IMR-90 (cell line): Measurements from ENCODE around the gene OR7G2. TPM values are rescaled to one million over a fixed set of nuclear protein-coding genes. Genes with fewer than 3 reads are reported as not detected.

Experiments
- ATAC-seq: fragments of 200-7000 bp; cut with Tn5 transposase; 2 replicates; pipeline ENCODE4 v1.9.1; 2020; ENCODE audit warnings: low read depth, mild to moderate bottlenecking, moderate library complexity
- BruUV-seq: library from RNA; stranded (reverse); fragments of 400-500 nt; replicated peaks from 2 replicates; lab custom pipeline; 2021; lab: Mats Ljungman, UMichigan
- CTCF ChIA-PET: fragments of 300-600 bp; formaldehyde crosslinking; extraction: SDS; loops from one replicate; lab custom pipeline; 2021; ENCODE audit warnings: antibody characterized with exemption; lab: Yijun Ruan, JAX
- POLR2A ChIA-PET: fragments of 300-600 bp; sonication (Branson Sonifier 250); formaldehyde crosslinking; loops from one replicate; lab custom pipeline; 2022; ENCODE audit warnings: antibody characterized with exemption; ENCODE audit not compliant: unreplicated experiment; lab: Charles Lee
- DNase-seq: peaks from one replicate; pipeline ENCODE4 v3.0.0; 2013
- H2AFZ ChIP-seq: replicated peaks from 2 replicates; pipeline ENCODE3; 2013; ENCODE audit warnings: low read length, mild to moderate bottlenecking; ENCODE audit not compliant: poor library complexity
- H2AK5ac ChIP-seq: 2 replicates; pipeline ENCODE4 v1.6.1; 2013; ENCODE audit warnings: low read depth, low read length, inconsistent platforms
- H2AK9ac ChIP-seq: replicated peaks from 2 replicates; pipeline ENCODE3; 2013; ENCODE audit warnings: mild to moderate bottlenecking, low read depth, low read length, moderate library complexity; ENCODE audit not compliant: poor library complexity
- H2BK120ac ChIP-seq: 2 replicates; pipeline ENCODE4 v1.6.1; 2013; ENCODE audit warnings: low read depth, low read length, inconsistent platforms
- H2BK15ac ChIP-seq: 3 replicates; pipeline ENCODE4 v1.6.1; 2013; ENCODE audit warnings: low read depth, low read length, inconsistent platforms
- H2BK20ac ChIP-seq: 2 replicates; pipeline ENCODE4 v1.6.1; 2013; ENCODE audit warnings: low read depth, mild to moderate bottlenecking, inconsistent platforms, low read length, moderate library complexity
- H2BK5ac ChIP-seq: 2 replicates; pipeline ENCODE4 v1.6.1; 2013; ENCODE audit warnings: mild to moderate bottlenecking, low read depth, low read length, inconsistent platforms; ENCODE audit not compliant: poor library complexity, severe bottlenecking
- H3K14ac ChIP-seq: replicated peaks from 2 replicates; pipeline ENCODE4 v1.6.1; 2013; ENCODE audit warnings: low read depth, low read length, inconsistent platforms
- H3K18ac ChIP-seq: 2 replicates; pipeline ENCODE4 v1.6.1; 2013; ENCODE audit warnings: low read depth, low read length, control low read depth
- H3K23ac ChIP-seq: 2 replicates; pipeline ENCODE4 v1.6.1; 2013; ENCODE audit warnings: low read depth, low read length, inconsistent platforms
- H3K27ac ChIP-seq: 2 replicates; pipeline ENCODE4 v1.5.1; 2013; ENCODE audit warnings: mild to moderate bottlenecking, control low read depth, low read length; ENCODE audit not compliant: insufficient read depth
- H3K27me3 ChIP-seq: 2 replicates; pipeline ENCODE4 v1.6.1; 2013; ENCODE audit warnings: low read length; ENCODE audit not compliant: control insufficient read depth, insufficient read depth
- H3K36me3 ChIP-seq: 2 replicates; pipeline ENCODE4 v1.6.1; 2013; ENCODE audit warnings: low read length, mixed read lengths; ENCODE audit not compliant: control insufficient read depth, insufficient read depth
- H3K4ac ChIP-seq: 2 replicates; pipeline ENCODE4 v1.6.1; 2013; ENCODE audit warnings: low read depth, low read length, inconsistent platforms
- H3K4me1 ChIP-seq: 2 replicates; pipeline ENCODE4 v1.6.1; 2013; ENCODE audit warnings: low read length, mixed read lengths; ENCODE audit not compliant: control insufficient read depth, insufficient read depth
- H3K4me2 ChIP-seq: 2 replicates; pipeline ENCODE4 v1.6.1; 2013; ENCODE audit warnings: low read depth, mild to moderate bottlenecking, control low read depth, low read length, moderate library complexity
- H3K4me3 ChIP-seq: 2 replicates; pipeline ENCODE4 v1.5.1; 2013; ENCODE audit warnings: low read depth, mild to moderate bottlenecking, control low read depth, low read length, moderate library complexity; ENCODE audit not compliant: insufficient read depth
- H3K56ac ChIP-seq: 2 replicates; pipeline ENCODE4 v1.6.1; 2013; ENCODE audit warnings: low read length, inconsistent platforms; ENCODE audit not compliant: insufficient read depth; ENCODE audit errors: extremely low read depth
- H3K79me1 ChIP-seq, 2 experiments: 2 replicates each; pipeline ENCODE4 v1.6.1; 2013; ENCODE audit warnings: low read length in 2 of 2, inconsistent platforms in 1 of 2, low read depth in 1 of 2
- H3K9ac ChIP-seq: 2 replicates; pipeline ENCODE4 v1.6.1; 2013; ENCODE audit warnings: low read depth, low read length, control low read depth
- H3K9me1 ChIP-seq: 2 replicates; pipeline ENCODE4 v1.6.1; 2013; ENCODE audit warnings: low read length, inconsistent platforms; ENCODE audit not compliant: insufficient read depth
- H3K9me3 ChIP-seq: 2 replicates; pipeline ENCODE4 v1.6.1; 2013; ENCODE audit warnings: low read length; ENCODE audit not compliant: control insufficient read depth, insufficient read depth
- H4K20me1 ChIP-seq: 2 replicates; pipeline ENCODE4 v1.6.1; 2013; ENCODE audit warnings: low read length, inconsistent platforms; ENCODE audit not compliant: insufficient read depth
- H4K5ac ChIP-seq: 2 replicates; pipeline ENCODE4 v1.6.1; 2013; ENCODE audit warnings: mild to moderate bottlenecking, low read depth, low read length, control low read depth
- H4K8ac ChIP-seq, 2 experiments: 2 replicates each; pipeline ENCODE4 v1.6.1; 2013; ENCODE audit warnings: low read depth in 2 of 2, low read length in 2 of 2, control low read depth in 1 of 2, inconsistent platforms in 1 of 2
- H4K91ac ChIP-seq: 2 replicates; pipeline ENCODE4 v1.6.1; 2013; ENCODE audit warnings: low read depth, low read length, inconsistent platforms; ENCODE audit not compliant: insufficient read depth
- BHLHE40 ChIP-seq: fragments of 150-350 bp; IDR thresholded peaks from 2 replicates; pipeline ENCODE4 v1.6.1; 2016; ENCODE audit warnings: mild to moderate bottlenecking, low read depth, low read length
- CEBPB ChIP-seq: IDR thresholded peaks from 2 replicates; pipeline ENCODE4 v1.6.1; 2012; ENCODE audit warnings: low read depth, low read length, improper control_type of control experiment
- CHD1 ChIP-seq: IDR thresholded peaks from 2 replicates; pipeline ENCODE4 v1.6.1; 2012; ENCODE audit warnings: low read depth, low read length, improper control_type of control experiment
- CTCF ChIP-seq: conservative IDR thresholded peaks from 2 replicates; pipeline ENCODE4 v1.5.1; 2012; ENCODE audit warnings: mild to moderate bottlenecking, low read depth, low read length, improper control_type of control experiment
- ELK1 ChIP-seq: fragments of 150-350 bp; IDR thresholded peaks from 2 replicates; pipeline ENCODE4 v1.6.1; 2016; ENCODE audit warnings: low read depth, mild to moderate bottlenecking, low read length, moderate library complexity, borderline replicate concordance
- FOS ChIP-seq: fragments of 150-350 bp; IDR thresholded peaks from 2 replicates; pipeline ENCODE4 v1.6.1; 2016; ENCODE audit warnings: low read depth, low read length
- NFE2L2 ChIP-seq: fragments of 150-350 bp; IDR thresholded peaks from 2 replicates; pipeline ENCODE4 v1.6.1; 2016; ENCODE audit warnings: low read depth, mild to moderate bottlenecking, low read length
- RAD21 ChIP-seq: IDR thresholded peaks from 2 replicates; pipeline ENCODE4 v1.6.1; 2012; ENCODE audit warnings: low read length, improper control_type of control experiment
- RCOR1 ChIP-seq: IDR thresholded peaks from 2 replicates; pipeline ENCODE4 v1.6.1; 2012; ENCODE audit warnings: mild to moderate bottlenecking, low read length, improper control_type of control experiment; ENCODE audit not compliant: insufficient replicate concordance
- SMC3 ChIP-seq: fragments of 150-350 bp; IDR thresholded peaks from 2 replicates; pipeline ENCODE4 v1.6.1; 2016; ENCODE audit warnings: low read depth, mild to moderate bottlenecking, antibody characterized with exemption, low read length, moderate library complexity
- WGBS, 2 experiments: methylation state at CpG; one replicate each; pipeline versions ENCODE4 v1.1.5 to v1.1.7; 2013; ENCODE audit warnings: missing lambda C conversion rate in 2 of 2; ENCODE audit not compliant: insufficient read length in 1 of 2; ENCODE audit errors: extremely low coverage in 2 of 2; 5-methylcytosine and 5-hydroxymethylcytosine counted together
- dilution Hi-C: fragments of 300-500 bp; cut with HindIII; formaldehyde crosslinking; loops from one replicate; pipeline ENCODE4 v1.14.3; 2018; ENCODE audit warnings: low sequenced_read_pairs; ENCODE audit not compliant: unreplicated experiment
- in situ Hi-C: fragments of 300-500 bp; cut with MboI; formaldehyde crosslinking; loops from 3 replicates; pipeline ENCODE4 v1.14.3; 2019; ENCODE audit warnings: low sequenced_read_pairs, inconsistent platforms, mixed read lengths
- intact Hi-C: fragments of 100-400 bp; cut with micrococcal nuclease; formaldehyde crosslinking; loops from 2 replicates; pipeline ENCODE4 v1.10.0; 2022
- polyA plus RNA-seq, 3 experiments: library from polyadenylated mRNA; depleted of rRNA; stranded (reverse); fragments of >200 nt; gene quantifications; 2 replicates each; pipeline ENCODE4 v1.2.3, GENCODE V29; 2012; ENCODE audit warnings: low replicate concordance in 1 of 3
- total RNA-seq: library from RNA; depleted of rRNA; stranded (reverse); fragments of >200 nt; gene quantifications from 2 replicates; pipeline ENCODE4 v1.2.3, GENCODE V29; 2012

The OR7G2 gene
- total and polyA plus RNA-seq, 2 of the 4 experiments (the other 2 are of a cell fraction): not detected

- no peak overlapping the region for H3K23ac ChIP-seq
- H3K4me3 ChIP-seq: no peak overlapping the region
- no peaks in the 10 kb centered on the region for H3K36me3 ChIP-seq
- H4K5ac ChIP-seq: no peak overlapping the region
- no peak overlapping the region for H2AFZ ChIP-seq
- H3K9me1 ChIP-seq: no peaks in the 10 kb centered on the region
- no peak overlapping the region for H3K27ac ChIP-seq
- H2AK9ac ChIP-seq: no peak overlapping the region
- BruUV-seq: no TSS peak
- no peak overlapping the region for H2BK15ac ChIP-seq
- H4K91ac ChIP-seq: no peak overlapping the region
- H3K27me3 ChIP-seq: no peaks in the 10 kb centered on the region
- no peak for DNase-seq
- dilution Hi-C loops: no loop called here
- no peak for ATAC-seq
- no peak overlapping the region for H3K14ac ChIP-seq
- in situ Hi-C loops: no loop called here
- H3K9me3 ChIP-seq: peaks cover 22% of the 10 kb centered on the region
- no peaks in the 10 kb centered on the region for H3K4me1 ChIP-seq
- H3K4ac ChIP-seq: no peak overlapping the region
- H2BK20ac ChIP-seq: no peak overlapping the region
- H3K18ac ChIP-seq: no peak overlapping the region
- POLR2A ChIA-PET: no interaction called here
- H2AK5ac ChIP-seq: no peak overlapping the region
- no peak overlapping the region for H4K8ac ChIP-seq
- H4K20me1 ChIP-seq: no peaks in the 10 kb centered on the region
- WGBS, 2 experiments: no CpG with 5 or more reads among the region's 8 CpGs
- CTCF ChIA-PET: no interaction called here
- H2BK5ac ChIP-seq: no peak overlapping the region
- no peak overlapping the region for H3K9ac ChIP-seq
- intact Hi-C loops: no loop called here
- H3K56ac ChIP-seq: no peak overlapping the region
- no peak for TF ChIP-seq NFE2L2
- TF ChIP-seq RAD21: no peak
- TF ChIP-seq BHLHE40: no peak
- no peak for TF ChIP-seq ELK1
- TF ChIP-seq CEBPB: no peak
- TF ChIP-seq SMC3: no peak
- no peak for TF ChIP-seq CHD1
- no peak for TF ChIP-seq FOS
- TF ChIP-seq CTCF: no peak
- TF ChIP-seq RCOR1: no peak
- H3K4me2 ChIP-seq: no peak overlapping the region
- no peaks in the 10 kb centered on the region for H3K79me1 ChIP-seq
- H2BK120ac ChIP-seq: no peak overlapping the region
Measured at GRCh38 chr19:9061879-9062278, 45.4 kb downstream of the OR7G2 start.
